ENCODE measurements around the gene CEPT1.

The CEPT1 gene

DNA sequence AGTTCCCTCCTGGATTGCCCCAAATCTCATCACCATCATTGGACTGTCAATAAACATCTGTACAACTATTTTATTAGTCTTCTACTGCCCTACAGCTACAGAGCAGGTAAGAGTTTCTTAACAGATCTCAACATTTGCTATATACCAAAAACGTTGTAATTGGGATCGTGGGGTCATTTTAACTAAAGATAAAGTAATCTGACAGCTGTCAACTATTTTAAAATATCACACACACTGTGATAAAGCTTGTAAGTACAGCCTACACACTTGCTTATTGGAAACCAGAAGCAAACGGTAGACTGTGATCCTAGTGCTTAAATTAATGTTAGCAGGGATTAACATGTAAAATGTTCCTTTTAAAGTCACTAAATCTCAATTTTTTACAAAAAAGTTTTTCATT is 7.9 kb downstream of the CEPT1 start:
- DNase-seq: no peak

DNA sequence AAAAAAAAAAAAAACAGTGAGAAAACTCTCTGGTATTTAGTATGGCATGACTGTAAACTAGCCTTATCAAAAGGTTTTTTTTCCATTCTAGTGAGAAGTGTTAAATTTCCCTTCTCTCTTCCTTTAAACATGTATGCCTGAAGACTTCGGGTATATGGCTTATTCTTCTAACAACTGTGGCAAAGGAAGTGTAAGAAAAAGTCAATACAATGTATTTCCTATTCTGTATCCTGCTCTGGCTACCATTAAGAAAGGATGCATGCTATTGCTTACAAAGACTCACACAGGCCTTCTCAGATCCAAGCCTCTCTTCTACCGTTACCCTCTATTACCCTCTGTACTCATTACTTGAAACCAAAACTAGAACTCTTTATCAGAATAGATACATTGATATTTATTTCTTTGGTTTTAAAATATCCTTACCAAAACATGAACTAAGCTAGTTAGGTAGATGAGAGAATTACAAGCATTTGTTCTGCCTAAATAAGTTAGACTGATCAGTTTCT is 8.4 kb downstream of the CEPT1 start:
- DNase-seq: no peak

- DNase-seq: no peak
Measured at GRCh38 chr1:111151838-111152237, 11.8 kb downstream of the CEPT1 start.

- DNase-seq: peak; percentile 51
Measured at GRCh38 chr1:111154021-111154999, 14.3 kb downstream of the CEPT1 start.

DNA sequence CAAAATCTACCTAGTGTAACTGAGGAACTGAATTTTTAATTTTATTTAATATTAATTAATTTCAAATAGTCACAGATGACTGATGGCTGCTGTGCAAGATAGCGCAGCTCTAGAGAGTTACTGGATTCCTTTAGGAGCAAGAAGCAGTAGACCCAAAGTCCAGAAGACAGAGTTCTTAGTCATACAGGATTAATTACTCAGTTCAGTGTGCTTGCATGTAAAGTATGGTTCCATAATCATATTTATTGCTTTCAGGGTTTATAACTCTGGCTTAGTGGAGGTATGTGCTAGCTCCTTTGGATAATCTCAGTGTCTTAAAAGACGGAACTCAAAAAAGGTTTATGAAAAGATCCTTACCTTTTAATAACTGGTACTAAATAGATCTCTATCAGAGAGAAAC is 17.4 kb downstream of the CEPT1 start:
- DNase-seq: no peak

DNA sequence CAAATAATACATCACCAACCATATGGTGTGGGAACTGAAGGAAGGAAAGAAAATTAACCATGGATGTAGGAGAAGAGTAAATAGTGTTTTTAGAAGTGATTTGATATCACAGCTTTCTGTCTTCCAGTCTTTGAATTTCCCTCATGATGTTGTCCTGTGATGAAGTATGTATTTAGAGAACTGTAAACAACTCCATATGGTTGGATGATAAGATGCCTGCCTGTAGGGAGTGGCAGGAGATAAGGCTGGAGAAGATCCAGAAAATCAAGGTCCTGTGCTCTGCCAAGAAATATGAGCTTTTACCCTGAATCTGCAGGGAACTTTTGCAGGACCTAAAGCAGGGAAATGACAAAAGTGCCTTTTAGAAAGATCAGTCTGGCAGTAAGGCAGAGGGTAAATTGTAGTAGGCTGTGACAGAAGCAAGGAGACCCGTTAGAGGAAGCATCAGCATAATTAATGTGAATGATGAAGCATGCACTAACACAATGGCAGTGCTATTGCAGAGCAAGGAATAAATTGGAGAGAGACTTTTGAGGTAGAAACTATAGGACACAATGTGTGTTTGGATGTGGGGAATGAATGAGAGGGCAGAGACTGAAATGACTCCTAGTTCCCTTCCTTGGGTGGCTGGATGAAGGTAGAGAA is 21.9 kb downstream of the CEPT1 start:
- no peak for DNase-seq

DNA sequence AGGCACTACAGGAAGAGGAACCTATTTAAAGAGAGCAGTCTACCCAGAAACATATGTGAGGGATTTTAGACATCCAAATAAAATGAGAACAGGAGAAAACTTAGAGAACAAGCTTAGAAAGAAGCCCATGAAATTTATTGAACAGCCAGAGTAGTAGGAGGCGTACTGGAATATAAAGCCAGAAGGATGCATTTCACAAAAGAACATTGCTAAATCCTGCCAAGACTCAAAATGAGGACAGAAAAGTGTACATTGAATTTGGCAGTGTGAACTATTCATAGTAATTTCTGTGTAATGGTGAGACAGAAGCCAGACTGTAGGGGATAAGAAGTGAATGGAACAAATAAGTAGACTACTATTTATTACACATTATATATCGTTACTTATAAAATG is 22.5 kb downstream of the CEPT1 start:
- DNase-seq: no peak

DNA sequence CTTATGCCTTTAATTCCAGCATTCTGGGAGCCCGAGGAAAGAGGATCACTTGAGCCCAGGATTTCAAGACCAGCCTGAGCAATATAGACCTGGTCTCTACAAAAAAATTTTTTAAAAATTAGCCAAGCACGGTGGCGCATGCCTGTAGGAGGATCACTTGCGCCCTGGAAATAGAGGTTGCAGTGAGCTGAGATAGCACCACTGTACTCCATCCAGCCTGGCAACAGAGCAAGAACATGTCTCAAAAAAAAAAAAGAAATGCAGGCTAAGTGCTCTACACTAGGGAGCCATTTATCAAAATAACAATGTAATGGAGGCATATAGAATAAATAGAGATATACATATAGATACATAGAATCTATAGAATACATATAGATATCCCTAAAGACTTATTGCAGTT is 23.3 kb downstream of the CEPT1 start:
- no peak for DNase-seq

DNA sequence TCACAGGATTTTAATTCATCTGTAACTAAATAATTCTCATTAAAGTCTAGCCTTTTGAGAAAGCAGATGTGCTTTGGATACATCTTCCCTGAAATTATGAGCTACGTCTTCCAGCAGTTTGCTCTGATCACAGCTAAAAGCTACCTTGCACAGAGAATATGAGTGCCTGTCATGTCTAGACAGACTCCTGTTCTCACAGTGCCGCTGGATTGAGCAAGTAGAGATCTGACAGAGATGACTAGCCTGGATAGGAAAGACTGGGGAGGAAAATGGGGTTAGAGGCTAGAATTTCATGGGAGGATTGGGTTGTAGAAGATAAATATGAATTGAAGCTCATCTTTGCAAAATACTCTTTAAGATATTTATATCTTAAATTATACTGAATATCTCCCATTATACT is 24.1 kb downstream of the CEPT1 start:
- DNase-seq: no peak

DNA sequence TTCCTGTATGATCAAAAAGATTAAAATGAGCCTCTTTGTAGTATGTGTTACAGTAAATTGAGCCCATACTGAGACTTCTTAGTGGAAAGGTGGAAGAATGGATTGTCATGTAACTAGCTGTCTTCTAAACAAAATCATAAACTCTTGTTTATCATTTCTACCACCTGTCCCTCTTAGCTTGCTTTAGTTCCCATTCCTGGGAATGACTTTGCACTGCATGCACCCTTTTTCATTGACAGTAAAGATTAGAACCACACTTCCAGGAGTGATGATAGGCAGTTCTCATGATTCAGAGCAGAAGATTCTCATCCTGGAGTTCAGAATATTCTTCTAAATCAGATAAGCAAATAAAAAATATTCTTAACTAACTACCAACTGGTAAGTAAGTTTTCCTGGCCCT is 32.4 kb downstream of the CEPT1 start:
- no peak for DNase-seq

- no peak for DNase-seq
Measured at GRCh38 chr1:111174070-111174469, 34.0 kb downstream of the CEPT1 start.

GRCh38 chr1:111175349-111175748 is 35.3 kb downstream of the CEPT1 start:
- DNase-seq: no peak

DNA sequence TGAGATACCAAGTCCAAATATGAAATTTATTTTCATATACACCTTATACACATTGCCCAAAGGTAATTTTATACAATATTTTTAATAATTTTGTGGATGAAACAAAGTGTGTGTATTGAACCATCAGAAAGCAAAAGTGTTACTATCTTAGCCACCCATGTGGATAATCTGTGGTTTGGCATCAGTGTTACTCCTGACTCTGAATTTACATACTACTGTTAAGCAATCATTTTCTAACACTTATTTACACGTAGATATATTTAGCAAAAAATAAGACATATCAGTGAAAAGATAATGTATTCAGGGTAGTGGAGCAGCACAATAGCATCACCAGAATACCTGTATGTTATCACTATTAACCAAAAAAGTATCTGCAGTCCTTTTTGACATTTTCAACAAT is 36.7 kb downstream of the CEPT1 start:
- no peak for DNase-seq

DNA sequence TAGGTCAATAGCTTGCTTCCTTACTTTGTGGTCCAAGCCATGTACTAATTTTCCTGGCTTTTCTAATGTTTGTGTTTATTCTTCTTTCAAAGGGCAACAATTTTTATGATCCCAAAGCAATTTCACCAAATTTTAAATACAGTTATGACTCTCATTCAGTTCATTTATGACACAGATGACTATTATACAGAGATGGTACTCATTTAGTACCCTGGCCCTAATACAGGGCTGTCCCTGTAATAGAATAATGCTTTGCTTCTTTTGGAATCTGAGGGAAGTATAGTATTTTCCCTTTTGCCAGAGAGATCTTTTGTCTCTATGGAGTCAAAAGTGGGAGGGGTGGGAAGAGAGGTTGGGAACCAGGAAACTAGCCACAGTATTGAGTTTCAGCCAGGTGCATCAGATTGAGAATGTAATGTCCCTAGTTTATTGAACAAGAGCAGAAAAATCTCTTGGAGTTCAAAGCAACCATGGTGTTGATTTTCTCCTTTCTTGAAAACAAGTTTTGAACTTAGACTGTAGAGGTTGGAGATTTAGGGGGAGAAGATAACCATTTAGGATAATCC is 40.0 kb downstream of the CEPT1 start:
- DNase-seq: no peak

GRCh38 chr1:111182052-111182451 is 42.0 kb downstream of the CEPT1 start:
- DNase-seq: no peak

GRCh38 chr1:111183308-111184069 is 43.5 kb downstream of the CEPT1 start:
- no peak for DNase-seq

DNA sequence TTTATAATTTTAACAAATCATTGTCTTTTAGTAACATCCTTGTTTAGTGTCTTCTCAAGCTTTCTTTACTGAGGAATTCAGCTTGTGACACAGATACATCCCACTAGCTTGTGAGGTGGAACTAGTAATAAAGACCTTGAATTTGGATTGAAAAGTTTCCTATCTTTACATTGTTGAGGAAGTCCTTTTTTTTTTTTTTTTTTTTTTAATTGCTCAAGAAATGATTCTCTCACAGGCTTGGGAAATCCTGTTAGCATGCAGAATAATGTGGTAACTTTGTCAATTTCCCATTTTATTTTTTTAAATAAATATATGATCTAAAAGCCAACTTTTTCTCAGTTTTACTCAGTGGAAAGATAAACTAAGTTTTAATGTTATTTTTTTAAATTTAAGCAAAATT is 44.6 kb downstream of the CEPT1 start:
- peak; percentile 62 for DNase-seq

DNA sequence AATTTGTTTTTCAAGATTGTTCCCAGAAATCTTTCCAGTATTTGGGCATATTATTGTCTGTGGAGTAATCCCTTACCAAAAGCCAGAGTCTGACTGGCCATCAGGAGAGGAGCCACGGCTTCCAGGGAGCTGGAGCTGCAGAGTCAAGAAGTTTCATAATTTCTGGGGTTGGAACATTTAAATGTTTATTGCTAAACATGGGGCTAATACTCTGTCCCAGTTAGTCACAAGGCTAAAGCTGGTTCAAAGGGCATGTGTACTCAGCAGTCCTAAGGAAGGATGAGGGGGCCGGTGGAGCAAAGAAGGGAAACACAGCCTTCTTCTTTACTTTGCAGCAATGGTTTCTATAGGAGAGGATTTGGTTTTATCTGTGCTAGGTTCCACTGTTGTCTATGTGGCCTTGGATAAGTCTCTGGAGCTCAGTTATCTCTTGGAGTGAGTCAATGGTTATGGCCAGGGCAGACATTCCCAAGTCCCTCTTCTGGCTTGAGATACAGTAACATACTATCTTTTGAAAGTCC is 51.0 kb downstream of the CEPT1 start:
- peak; percentile 90 for DNase-seq

DNA sequence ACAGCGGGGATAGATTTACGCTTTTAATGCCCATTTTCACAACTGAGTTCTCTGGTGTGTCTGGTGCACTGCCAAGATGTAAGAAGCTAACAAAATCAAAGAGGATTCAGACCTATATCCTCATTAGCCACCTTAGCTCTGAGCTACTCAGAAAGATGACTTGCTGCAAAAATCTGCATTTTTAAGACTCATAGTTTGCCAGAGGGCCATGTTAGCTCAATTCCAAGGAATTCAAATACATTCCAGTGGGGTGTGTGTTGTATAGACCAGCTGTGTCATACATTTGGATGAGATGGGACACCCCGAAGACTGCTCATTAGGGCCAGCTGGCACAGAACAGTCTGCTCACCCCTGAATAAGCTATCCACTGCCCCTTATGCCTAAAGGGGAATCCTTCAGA is 51.5 kb downstream of the CEPT1 start:
- no peak for DNase-seq

- DNase-seq: no peak
Measured at GRCh38 chr1:111192074-111192473, 52.1 kb downstream of the CEPT1 start.

DNA sequence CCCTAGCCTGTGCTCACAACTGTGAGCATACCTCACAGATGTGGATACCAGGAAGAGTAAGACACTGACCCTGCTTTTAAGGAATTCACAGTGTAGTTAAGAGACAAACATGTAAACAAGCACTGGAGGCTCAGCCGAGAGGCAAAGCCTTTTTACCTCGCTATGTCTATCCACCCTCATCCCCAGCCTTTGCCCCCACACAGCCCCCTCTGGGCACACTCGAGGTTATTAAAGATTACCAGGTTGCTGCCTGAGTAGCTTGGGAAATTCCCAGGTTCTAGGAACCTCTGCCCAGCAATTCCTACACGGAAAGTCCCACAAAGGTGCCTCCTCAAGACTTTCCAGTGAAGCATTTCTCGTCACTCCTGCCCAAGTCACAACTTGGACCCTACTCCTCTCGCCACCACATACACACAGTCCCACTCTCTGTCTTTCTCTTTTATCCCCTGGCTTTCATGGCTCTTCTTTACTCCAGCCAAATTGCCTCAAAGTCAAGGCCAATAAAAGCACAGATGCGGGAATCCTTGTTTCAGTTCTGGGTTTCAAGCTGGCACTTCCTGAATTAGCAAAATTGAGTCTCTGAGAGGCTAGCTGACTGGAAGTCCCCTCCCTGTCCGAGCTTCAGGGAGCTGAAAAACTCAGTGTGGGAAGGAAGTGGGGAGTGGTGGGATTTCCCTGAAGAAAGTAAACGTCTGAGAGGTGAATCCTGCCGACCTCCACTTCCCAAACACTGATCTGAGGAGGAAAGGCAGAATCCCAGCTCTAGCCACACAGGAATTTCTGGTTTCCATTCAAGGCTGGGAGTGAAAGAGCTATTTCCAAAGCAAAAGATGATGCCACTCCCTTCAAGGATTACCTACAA is 52.9 kb downstream of the CEPT1 start:
- DNase-seq: peak; percentile 91

Data from suppressor macrophage treated with lipopolysaccharide for 4 hours (primary cell).